PC-3 (cell line): ENCODE data around the gene JCAD. TPM values are rescaled to one million over a fixed set of nuclear protein-coding genes. Genes with fewer than 3 reads are reported as not detected.
"Not testable (repeated sequence)": the region's sequence is repeated elsewhere in the genome, so short reads cannot be mapped to it uniquely, and the experiment has no call there.

Experiments used
- ATAC-seq: fragments of 200-7000 bp; cut with Tn5 transposase; 2 replicates; pipeline ENCODE4 v1.9.1; 2020; ENCODE audit warnings: mild to moderate bottlenecking, moderate library complexity
- BruUV-seq: library from RNA; stranded (reverse); fragments of 400-500 nt; replicated peaks from 2 replicates; lab custom pipeline; 2021; lab: Mats Ljungman, UMichigan
- CTCF ChIA-PET: fragments of 300-600 bp; sonication (Branson Sonifier 250); formaldehyde crosslinking; loops from one replicate; lab custom pipeline; 2022; ENCODE audit warnings: antibody characterized with exemption; lab: Charles Lee
- POLR2A ChIA-PET: fragments of 300-600 bp; sonication (Branson Sonifier 250); formaldehyde crosslinking; loops from one replicate; lab custom pipeline; 2022; ENCODE audit warnings: antibody characterized with exemption; ENCODE audit not compliant: unreplicated experiment; lab: Charles Lee
- DNase-seq: peaks from one replicate; pipeline ENCODE4 v3.0.0-alpha.2; 2015
- H2AFZ ChIP-seq: fragments of 300-600 bp; sonication (generic); 2 replicates; pipeline ENCODE4 v1.6.0; 2016; ENCODE audit warnings: antibody characterized with exemption, low read length
- H3F3A ChIP-seq: fragments of 300-600 bp; sonication (generic); one replicate; pipeline ENCODE4 v1.6.0; 2017; ENCODE audit warnings: antibody characterized with exemption, low read length, control low read depth, mild to moderate bottlenecking; ENCODE audit not compliant: unreplicated experiment
- H3K27ac ChIP-seq: fragments of 300-600 bp; sonication (generic); 2 replicates; pipeline ENCODE4 v1.5.1; 2016; ENCODE audit warnings: mild to moderate bottlenecking, low read length
- H3K27me3 ChIP-seq: fragments of 300-600 bp; sonication (generic); 2 replicates; pipeline ENCODE4 v1.6.1; 2016; ENCODE audit warnings: low read length, mixed read lengths
- H3K36me3 ChIP-seq: fragments of 300-600 bp; sonication (generic); 2 replicates; pipeline ENCODE4 v1.6.1; 2016; ENCODE audit warnings: low read depth, mixed run types, low read length, mixed read lengths
- H3K4me1 ChIP-seq: fragments of 300-600 bp; sonication (generic); 2 replicates; pipeline ENCODE4 v1.5.1; 2016; ENCODE audit warnings: low read length; ENCODE audit not compliant: insufficient read depth
- H3K4me2 ChIP-seq: fragments of 300-600 bp; sonication (generic); 2 replicates; pipeline ENCODE4 v1.6.0; 2016; ENCODE audit warnings: low read length
- H3K4me3 ChIP-seq: fragments of 300-600 bp; sonication (generic); 2 replicates; pipeline ENCODE4 v1.5.1; 2016; ENCODE audit warnings: mild to moderate bottlenecking, low read length, mixed read lengths
- H3K79me2 ChIP-seq: fragments of 300-600 bp; sonication (generic); 2 replicates; pipeline ENCODE4 v1.6.1; 2017; ENCODE audit warnings: low read length, mixed read lengths
- H3K9ac ChIP-seq: fragments of 300-600 bp; sonication (generic); 2 replicates; pipeline ENCODE4 v1.6.0; 2016; ENCODE audit warnings: mild to moderate bottlenecking, low read length
- H3K9me2 ChIP-seq: fragments of 300-600 bp; sonication (generic); replicated peaks from 2 replicates; pipeline ENCODE4 v1.6.1; 2016; ENCODE audit warnings: mixed run types, low read length, mixed read lengths
- H3K9me3 ChIP-seq: fragments of 300-600 bp; sonication (generic); 2 replicates; pipeline ENCODE4 v1.6.1; 2016; ENCODE audit warnings: low read length, mixed read lengths
- H4K20me1 ChIP-seq: fragments of 300-600 bp; sonication (generic); 2 replicates; pipeline ENCODE4 v1.6.1; 2016; ENCODE audit warnings: low read length, mixed read lengths
- CTCF ChIP-seq: fragments of 300-600 bp; sonication (generic); conservative IDR thresholded peaks from 2 replicates; pipeline ENCODE4 v1.5.1; 2017; ENCODE audit warnings: antibody characterized with exemption, low read depth, mild to moderate bottlenecking, low read length
- EZH2 ChIP-seq: fragments of 300-600 bp; sonication (generic); IDR thresholded peaks from one replicate; pipeline ENCODE4 v1.6.1; 2017; ENCODE audit warnings: antibody characterized with exemption, mild to moderate bottlenecking, low read length; ENCODE audit not compliant: unreplicated experiment
- EZH2phosphoT487 ChIP-seq: fragments of 300-600 bp; sonication (generic); IDR thresholded peaks from 2 replicates; pipeline ENCODE4 v1.6.1; 2018; ENCODE audit warnings: mild to moderate bottlenecking, antibody characterized with exemption, low read length, borderline replicate concordance
- intact Hi-C: fragments of 100-400 bp; cut with micrococcal nuclease; formaldehyde crosslinking; loops from 2 replicates; pipeline ENCODE4 v1.9.0; 2023
- total RNA-seq: library from RNA; depleted of rRNA; stranded (reverse); fragments of >200 nt; gene quantifications from 2 replicates; pipeline ENCODE4 v1.2.3, GENCODE V29; 2014

Gene JCAD
- total RNA-seq, 1 experiment from 2014 or later: 5.0 TPM

GRCh38 chr10:30011396-30011795 is 48.0 kb downstream of the JCAD start:
- Histone ChIP-seq H3K9me2 (no peaks in the 10 kb centered on the region), H3K9ac (no peak overlapping the region), H3K27ac (no peak overlapping the region), H3F3A (no peaks in the 10 kb centered on the region), H2AFZ (no peak overlapping the region), H3K4me2 (no peak overlapping the region), H3K9me3 (no peaks in the 10 kb centered on the region), H4K20me1 (no peaks in the 10 kb centered on the region), H3K4me3 (no peak overlapping the region), H3K36me3 (no peaks in the 10 kb centered on the region), H3K27me3 (no peaks in the 10 kb centered on the region), H3K4me1 (no peaks in the 10 kb centered on the region), H3K79me2 (no peaks in the 10 kb centered on the region)
- no TSS peak for BruUV-seq
- DNase-seq (no peak), ATAC-seq (no peak)
- intact Hi-C loops: no loop called here
- ChIA-PET POLR2A (no interaction called here), CTCF (no interaction called here)
- TF ChIP-seq EZH2 (no peak), CTCF (no peak), EZH2phosphoT487 (no peak)

GRCh38 chr10:30007406-30007805 is 52.0 kb downstream of the JCAD start:
- Histone ChIP-seq H4K20me1 (no peaks in the 10 kb centered on the region), H3F3A (no peaks in the 10 kb centered on the region), H3K4me1 (no peaks in the 10 kb centered on the region), H2AFZ (no peak overlapping the region), H3K27me3 (no peaks in the 10 kb centered on the region), H3K27ac (no peak overlapping the region), H3K9me2 (no peaks in the 10 kb centered on the region), H3K36me3 (no peaks in the 10 kb centered on the region), H3K9me3 (no peaks in the 10 kb centered on the region), H3K4me3 (no peak overlapping the region), H3K79me2 (no peaks in the 10 kb centered on the region), H3K9ac (no peak overlapping the region), H3K4me2 (no peak overlapping the region)
- ChIA-PET CTCF (no interaction called here), POLR2A (no interaction called here)
- ATAC-seq (no peak), DNase-seq (no peak)
- intact Hi-C loops: no loop called here
- no TSS peak for BruUV-seq
- TF ChIP-seq EZH2 (no peak), CTCF (no peak), EZH2phosphoT487 (no peak)

GRCh38 chr10:30006410-30006809 is 53.0 kb downstream of the JCAD start:
- H3K4me1 ChIP-seq: peaks cover 3% of the 10 kb centered on the region; the same call in 1 of the 2 replicates
- no peak overlapping the region for H3K9ac ChIP-seq
- CTCF ChIA-PET: no interaction called here
- H3K9me3 ChIP-seq: no peaks in the 10 kb centered on the region
- H3K36me3 ChIP-seq: no peaks in the 10 kb centered on the region
- H3K79me2 ChIP-seq: no peaks in the 10 kb centered on the region
- no peak overlapping the region for H3K4me2 ChIP-seq
- no peaks in the 10 kb centered on the region for H3F3A ChIP-seq
- POLR2A ChIA-PET: no interaction called here
- H4K20me1 ChIP-seq: no peaks in the 10 kb centered on the region
- H2AFZ ChIP-seq: no peak overlapping the region
- TF ChIP-seq CTCF (no peak), EZH2phosphoT487 (no peak), EZH2 (no peak)
- no peak for DNase-seq
- no peak overlapping the region for H3K4me3 ChIP-seq
- H3K9me2 ChIP-seq: no peaks in the 10 kb centered on the region
- no peak for ATAC-seq
- H3K27me3 ChIP-seq: no peaks in the 10 kb centered on the region
- no TSS peak for BruUV-seq
- no peak overlapping the region for H3K27ac ChIP-seq
- intact Hi-C loops: no loop called here

- H4K20me1 ChIP-seq, H3K4me2 ChIP-seq, BruUV-seq, intact Hi-C loops, H3F3A ChIP-seq, H3K79me2 ChIP-seq, H3K9ac ChIP-seq, H3K9me3 ChIP-seq, H2AFZ ChIP-seq, ATAC-seq, H3K27ac ChIP-seq, H3K4me3 ChIP-seq, H3K27me3 ChIP-seq, H3K4me1 ChIP-seq, DNase-seq, POLR2A ChIA-PET, CTCF ChIA-PET, H3K9me2 ChIP-seq, H3K36me3 ChIP-seq: not testable (repeated sequence)
Measured at GRCh38 chr10:30005116-30005515, 54.3 kb downstream of the JCAD start.
